GM19193 (cell line): ENCODE results near the gene NUDT19.

Experiments
- POLR2A ChIP-seq: IDR thresholded peaks from 4 replicates; pipeline ENCODE4 v1.6.1; 2011; ENCODE audit not compliant: insufficient read depth, insufficient read length; ENCODE audit errors: extremely low read depth

Gene NUDT19

GRCh38 chr19:32748497-32748896 is 56.9 kb downstream of the NUDT19 start:
- TF ChIP-seq POLR2A: no peak

GRCh38 chr19:32748948-32749347 is 57.3 kb downstream of the NUDT19 start:
- no peak for TF ChIP-seq POLR2A

- TF ChIP-seq POLR2A: no peak
Observed at GRCh38 chr19:32749361-32749760, 57.7 kb downstream of the NUDT19 start.

GRCh38 chr19:32750441-32751055 is 58.9 kb downstream of the NUDT19 start:
- no peak for TF ChIP-seq POLR2A

GRCh38 chr19:32751066-32751465 is 59.4 kb downstream of the NUDT19 start:
- no peak for TF ChIP-seq POLR2A

- TF ChIP-seq POLR2A: no peak
Observed at GRCh38 chr19:32757189-32757588, 65.6 kb downstream of the NUDT19 start.
